H1 (cell line): Measurements from ENCODE around the gene UBC. TPM values are rescaled to one million over a fixed set of nuclear protein-coding genes. Genes with fewer than 3 reads are reported as not detected.

Experiments used
- ZNF274 ChIP-seq: IDR thresholded peaks from 2 replicates; pipeline ENCODE4 v1.7.0; 2012; ENCODE audit warnings: low read length, borderline replicate concordance; ENCODE audit errors: extremely low read depth
- polyA plus RNA-seq, 7 experiments: library from polyadenylated mRNA; depleted of rRNA in 3 of 7; stranded (reverse) in 5 of 7; unstranded in 2 of 7; fragments of >200 nt in 5 of 7; fragments of 200-250 nt in 2 of 7; gene quantifications; 1 replicate in 5 of 7; 2 replicates in 1 of 7; 4 replicates in 1 of 7; pipeline versions ENCODE4 v1.2.1 to v1.2.3, GENCODE V29; 2011 to 2013; ENCODE audit warnings: missing spikeins in 2 of 7, mixed read lengths in 2 of 7
- total RNA-seq: library from RNA; stranded (reverse); fragmentation: NEBNext Ultra II Directional; extraction: Animal tissue kit (Norgen Biotek cat#: 25700); gene quantifications from 2 replicates; pipeline ENCODE4 v1.2.1, GENCODE V29; 2021

UBC gene
- total and polyA plus RNA-seq, 2 of the 8 experiments (the other 6 are each of a cell fraction or from before 2014, with no cell fraction given), result 559 to 749 TPM

GRCh38 chr12:124917841-124918621 is 3.6 kb upstream of the UBC start (continued):
- TF ChIP-seq ZNF274, result no peak
- TF ChIP-seq, all 59 proteins: peak for 0
